GM21390 (cell line): Measurements from ENCODE around the gene NECTIN3.

Source experiments
- ATAC-seq: cut with Tn5 transposase; IDR thresholded peaks from one replicate; pipeline ENCODE4 v1.9.1; 2021; ENCODE audit not compliant: unreplicated experiment

Gene NECTIN3

GRCh38 chr3:111081008-111081545 is 9.5 kb downstream of the NECTIN3 start:
- ATAC-seq = no peak

GRCh38 chr3:111084911-111085310 is 13.3 kb downstream of the NECTIN3 start:
- ATAC-seq = no peak

- ATAC-seq = no peak
Observed at GRCh38 chr3:111087924-111088469, 16.4 kb downstream of the NECTIN3 start.

- ATAC-seq = no peak
Observed at GRCh38 chr3:111096487-111097209, 25.0 kb downstream of the NECTIN3 start.

- ATAC-seq = no peak
Observed at GRCh38 chr3:111103807-111104206, 32.2 kb downstream of the NECTIN3 start.

GRCh38 chr3:111106993-111107661 is 35.5 kb downstream of the NECTIN3 start:
- no peak for ATAC-seq

- ATAC-seq = no peak
Observed at GRCh38 chr3:111107662-111108035, 36.0 kb downstream of the NECTIN3 start.

GRCh38 chr3:111112913-111113312 is 41.3 kb downstream of the NECTIN3 start:
- ATAC-seq = no peak

GRCh38 chr3:111128884-111129283 is 57.3 kb downstream of the NECTIN3 start:
- ATAC-seq = no peak

GRCh38 chr3:111130827-111131226 is 59.2 kb downstream of the NECTIN3 start:
- no peak for ATAC-seq

- ATAC-seq = no peak
Observed at GRCh38 chr3:111134302-111134701, 62.7 kb downstream of the NECTIN3 start.

- no peak for ATAC-seq
Observed at GRCh38 chr3:111151438-111151837, 79.8 kb downstream of the NECTIN3 start.

GRCh38 chr3:111152496-111152895 is 80.9 kb downstream of the NECTIN3 start:
- no peak for ATAC-seq

- ATAC-seq = no peak
Observed at GRCh38 chr3:111156517-111156916, 84.9 kb downstream of the NECTIN3 start.

- no peak for ATAC-seq
Observed at GRCh38 chr3:111159391-111159790, 87.8 kb downstream of the NECTIN3 start.

- ATAC-seq = no peak
Observed at GRCh38 chr3:111164621-111165020, 93.0 kb downstream of the NECTIN3 start.

GRCh38 chr3:111165411-111165810 is 93.8 kb downstream of the NECTIN3 start:
- no peak for ATAC-seq

GRCh38 chr3:111173328-111173900 is 101.8 kb downstream of the NECTIN3 start:
- ATAC-seq = no peak

GRCh38 chr3:111173906-111174305 is 102.3 kb downstream of the NECTIN3 start:
- ATAC-seq = no peak

- no peak for ATAC-seq
Observed at GRCh38 chr3:111190518-111190917, 118.9 kb downstream of the NECTIN3 start.

- ATAC-seq = no peak
Observed at GRCh38 chr3:111193472-111193871, 121.9 kb downstream of the NECTIN3 start.

GRCh38 chr3:111194048-111194447 is 122.4 kb downstream of the NECTIN3 start:
- ATAC-seq = no peak
